IPS-NIHi7 (cell line): ENCODE data around the gene ADH6.
"Not testable (repeated sequence)": the region's sequence is repeated elsewhere in the genome, so short reads cannot be mapped to it uniquely, and the experiment has no call there.

ENCODE experiments used
- DNase-seq: peaks from one replicate; pipeline ENCODE4 v3.0.0; 2012; ENCODE audit warnings: mixed read lengths; ENCODE audit errors: extremely low spot score

Gene ADH6

GRCh38 chr4:99219072-99219471 is at the start of gene ADH6:
Gene ADH6 (minus strand): TSS chr4:99219246. CDS start chr4:99219152, 94 bp downstream.
- DNase-seq = no peak

DNA sequence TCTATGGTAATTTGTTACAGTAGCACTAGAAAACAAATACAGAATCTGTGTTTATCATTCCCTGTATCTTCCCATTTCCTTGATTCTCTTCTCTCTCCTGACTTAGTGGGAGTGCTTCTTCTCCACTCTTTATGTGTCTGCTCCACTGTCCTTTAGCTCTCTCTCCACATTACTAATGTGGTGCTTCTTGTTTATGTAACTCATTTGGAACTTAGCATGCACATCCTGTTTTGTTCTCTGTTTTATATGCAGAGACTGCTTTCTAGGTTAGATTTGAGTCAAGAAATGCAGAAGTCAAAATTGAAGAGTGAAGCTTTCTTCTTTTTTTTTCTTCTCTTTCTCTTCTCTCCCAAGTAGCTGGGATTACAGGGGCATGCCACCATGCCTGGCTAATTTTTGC is 45.9 kb upstream of the ADH6 start:
- DNase-seq = no peak

- DNase-seq = no peak
These were observed 33.7 kb upstream of the ADH6 start for GRCh38 chr4:99252746-99253145.

- no peak for DNase-seq
These were observed 29.7 kb upstream of the ADH6 start for GRCh38 chr4:99248714-99249113.

GRCh38 chr4:99235955-99236354 is 16.9 kb upstream of the ADH6 start:
- DNase-seq = no peak

- no peak for DNase-seq
These were observed 15.4 kb upstream of the ADH6 start for GRCh38 chr4:99234331-99235010.

DNA sequence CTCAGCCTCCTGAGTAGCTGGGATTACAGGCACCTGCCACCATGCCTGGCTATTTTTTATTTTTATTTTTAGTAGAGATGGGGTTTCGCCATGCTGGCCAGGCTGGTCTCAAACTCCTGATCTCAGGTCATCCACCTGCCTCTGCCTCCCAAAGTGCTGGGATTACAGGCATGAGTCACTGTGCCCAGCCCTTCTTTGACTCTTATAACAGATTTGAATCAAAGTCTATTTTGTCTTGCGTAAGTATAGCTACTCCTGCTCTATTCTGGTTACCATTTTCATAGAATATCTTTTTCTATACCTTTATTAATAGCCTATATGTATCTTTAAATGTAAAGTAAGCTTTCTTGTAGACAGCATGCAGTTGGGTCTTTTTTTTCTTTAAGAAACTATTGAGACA is 14.4 kb upstream of the ADH6 start:
- not testable (repeated sequence) for DNase-seq

GRCh38 chr4:99228706-99229105 is 9.7 kb upstream of the ADH6 start:
- DNase-seq = not testable (repeated sequence)

GRCh38 chr4:99227646-99228045 is 8.6 kb upstream of the ADH6 start:
- DNase-seq = not testable (repeated sequence)

DNA sequence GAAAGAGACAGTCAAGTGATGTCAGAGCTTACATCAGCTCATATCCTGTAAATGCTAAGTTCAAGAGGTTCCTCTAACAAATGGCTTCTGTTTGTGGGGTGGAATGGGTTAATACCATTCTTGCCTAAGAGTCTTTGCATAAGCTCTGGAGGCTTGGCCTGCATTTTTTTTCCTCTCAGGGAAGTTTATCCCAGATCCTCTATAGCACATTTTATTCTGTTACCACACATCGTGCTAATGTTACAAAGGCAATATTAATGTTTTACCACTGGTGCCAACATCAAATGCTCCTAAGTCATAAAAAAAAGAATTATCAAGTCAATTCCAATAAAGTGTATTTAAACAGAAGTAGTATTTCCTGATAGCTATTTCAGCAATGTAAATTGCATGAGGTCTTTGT is 2.9 kb upstream of the ADH6 start:
- DNase-seq = peak; percentile 18

DNA sequence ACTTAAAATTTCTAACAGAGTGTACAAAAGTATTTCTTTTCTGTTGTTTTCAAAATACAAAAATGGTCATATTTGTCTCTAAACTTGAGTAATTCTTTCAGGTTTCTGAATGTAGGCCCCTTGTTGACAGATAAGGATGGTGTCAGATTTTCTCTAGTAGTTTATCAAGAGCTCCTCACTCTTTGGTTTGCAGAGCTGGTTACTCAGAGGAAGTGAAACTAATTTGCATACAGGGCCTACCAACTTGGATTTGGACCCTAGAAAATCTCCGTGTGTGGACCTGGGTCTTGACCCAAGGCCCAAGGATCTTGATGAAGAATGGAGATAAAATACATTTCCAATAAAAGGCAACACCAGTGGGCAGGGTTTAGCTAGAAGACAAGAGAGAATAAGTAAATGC is 433 bp upstream of the ADH6 start:
- DNase-seq = no peak

DNA sequence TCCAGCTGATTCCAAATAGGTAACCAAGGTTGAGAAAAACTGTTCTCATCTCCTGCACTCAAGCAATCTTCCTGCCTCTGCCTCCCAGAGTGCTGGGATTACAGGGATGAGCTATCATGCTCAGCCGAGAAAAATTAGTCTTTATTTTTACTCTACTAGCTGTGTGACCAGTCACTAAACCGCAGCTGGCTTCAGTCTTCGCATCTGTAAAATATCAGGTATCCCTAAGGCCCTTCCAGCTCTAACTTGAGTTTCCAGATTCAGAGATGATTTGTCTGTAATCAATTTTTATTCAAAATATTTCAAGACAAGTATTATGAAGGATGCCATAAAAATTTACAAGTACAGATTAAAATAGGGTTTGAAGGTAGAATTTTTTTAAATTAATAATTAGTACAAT is 3.5 kb downstream of the ADH6 start:
- no peak for DNase-seq

DNA sequence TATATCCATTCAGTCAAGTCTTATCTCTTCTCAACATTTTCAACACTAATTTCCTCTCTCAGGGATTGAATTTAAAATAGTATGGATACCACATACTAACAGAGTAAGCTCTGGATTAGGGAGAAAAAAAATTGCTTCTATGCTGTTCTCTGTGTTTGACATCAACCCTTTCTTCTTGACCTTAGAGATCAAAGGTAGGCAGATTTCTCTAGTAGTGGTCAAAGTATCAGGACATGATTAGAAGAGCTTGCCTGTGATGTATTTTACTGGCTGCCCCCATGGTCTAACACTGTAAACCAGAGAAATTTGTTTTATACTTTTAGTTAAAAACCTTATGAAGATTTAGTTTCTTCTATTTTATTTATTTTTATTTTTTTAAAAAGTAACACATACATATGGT is 8.3 kb downstream of the ADH6 start:
- no peak for DNase-seq

GRCh38 chr4:99209671-99210070 is 9.4 kb downstream of the ADH6 start:
- no peak for DNase-seq

DNA sequence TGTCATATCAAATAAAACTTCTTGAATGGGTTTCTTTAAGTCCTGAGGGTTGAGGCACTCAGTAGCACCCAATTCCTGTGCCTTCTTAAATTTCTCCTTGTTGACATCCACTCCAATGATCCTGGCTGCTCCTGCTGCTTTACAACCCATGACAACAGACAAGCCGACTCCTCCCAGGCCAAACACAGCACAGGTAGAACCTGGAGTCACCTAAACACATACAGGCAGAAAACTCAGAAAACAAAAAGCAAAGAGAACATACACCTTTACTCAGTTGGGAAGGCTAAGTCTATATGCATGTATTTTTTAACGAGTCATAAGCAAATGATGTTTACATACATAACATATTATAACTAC is 10.3 kb downstream of the ADH6 start:
- DNase-seq = peak; percentile 15

DNA sequence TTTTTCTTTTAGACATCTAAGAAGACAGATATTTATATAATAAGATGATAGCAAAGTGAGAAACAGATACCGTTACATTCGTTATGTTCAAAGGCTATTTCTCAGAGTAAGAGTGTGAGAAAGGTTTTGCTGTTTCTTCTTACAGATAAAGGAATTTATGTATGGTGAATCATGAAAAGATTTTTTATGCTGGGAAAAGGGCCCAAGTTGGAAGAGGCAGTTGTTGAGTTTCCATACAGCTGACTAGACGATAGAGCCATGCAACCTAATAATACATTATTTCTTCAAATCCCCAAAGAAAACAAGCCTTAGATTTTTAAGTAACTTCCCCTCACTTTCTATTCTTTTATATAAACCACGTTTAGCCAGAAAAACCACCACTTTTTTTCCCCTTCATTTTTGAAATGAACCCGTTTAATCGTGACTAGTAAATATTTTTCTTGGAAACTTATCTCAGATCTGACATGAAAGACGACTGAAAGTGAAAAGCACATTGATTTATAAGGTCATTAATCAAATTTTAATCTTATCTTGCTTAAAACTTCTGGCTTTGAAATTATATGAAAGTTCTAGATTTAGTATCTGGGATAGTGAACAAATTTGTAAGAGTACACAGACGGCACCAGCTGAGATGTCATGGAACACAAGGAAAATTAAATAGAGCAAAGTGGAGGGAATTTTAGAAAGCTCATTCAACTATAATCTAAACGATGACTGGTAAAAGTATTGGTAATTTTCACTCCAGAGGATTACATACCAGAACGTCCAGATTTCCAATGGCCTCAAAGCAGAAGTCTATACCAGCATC is 10.9 kb downstream of the ADH6 start:
- no peak for DNase-seq

DNA sequence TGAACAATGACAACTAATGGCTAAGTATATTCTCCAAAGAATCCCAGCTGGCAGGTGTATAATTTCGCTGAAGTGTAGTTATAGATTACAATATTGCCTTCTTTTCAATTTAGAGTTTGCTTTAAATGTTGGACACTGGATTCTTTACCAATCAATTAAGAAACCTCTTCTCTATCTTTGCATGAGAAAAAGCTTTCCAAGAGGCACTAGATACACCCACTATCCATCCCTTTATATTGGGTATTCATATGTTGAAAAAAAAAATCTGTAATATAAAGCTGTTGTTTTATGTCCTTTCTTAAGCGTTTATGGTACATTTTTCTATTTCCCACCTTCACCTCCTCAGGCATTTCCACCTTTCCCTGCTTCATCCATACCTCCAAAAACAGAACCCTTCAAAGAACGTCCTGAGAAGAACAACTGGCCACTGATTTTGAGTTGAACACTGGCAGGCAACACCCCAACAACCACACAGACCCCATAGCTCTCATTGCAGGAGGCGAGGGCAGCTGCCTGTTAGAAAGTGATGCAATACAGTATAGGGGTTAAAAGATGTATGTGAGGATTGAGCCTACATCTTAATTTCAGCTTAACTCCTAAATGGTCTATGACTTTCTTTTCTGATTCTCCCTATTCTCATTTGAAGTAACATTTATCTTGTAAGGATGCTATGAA is 11.8 kb downstream of the ADH6 start:
- DNase-seq = no peak

- peak; percentile 27 for DNase-seq
These were observed 13.7 kb downstream of the ADH6 start for GRCh38 chr4:99205153-99205979.

GRCh38 chr4:99202536-99202935 is 16.5 kb downstream of the ADH6 start:
- DNase-seq = no peak

DNA sequence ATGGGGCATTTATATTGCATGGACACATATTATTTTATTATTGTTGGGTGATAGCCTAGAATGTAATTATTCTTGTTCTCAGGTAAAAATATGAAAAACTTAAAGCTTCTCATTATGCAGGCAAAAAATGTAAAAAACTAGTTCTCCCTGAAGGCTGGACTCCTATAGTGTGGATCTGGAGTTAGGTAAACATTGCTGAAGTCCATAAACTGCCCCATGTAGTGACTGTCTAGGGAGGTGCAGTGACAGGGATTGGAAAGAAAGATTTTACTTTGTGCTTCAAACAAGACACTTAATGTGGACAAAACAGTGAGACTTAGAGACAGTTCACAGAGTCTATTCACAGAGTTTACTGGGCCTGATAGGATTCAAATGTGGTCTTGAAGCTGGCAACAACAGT is 17.0 kb downstream of the ADH6 start:
- no peak for DNase-seq

GRCh38 chr4:99201690-99202089 is 17.4 kb downstream of the ADH6 start:
- no peak for DNase-seq

DNA sequence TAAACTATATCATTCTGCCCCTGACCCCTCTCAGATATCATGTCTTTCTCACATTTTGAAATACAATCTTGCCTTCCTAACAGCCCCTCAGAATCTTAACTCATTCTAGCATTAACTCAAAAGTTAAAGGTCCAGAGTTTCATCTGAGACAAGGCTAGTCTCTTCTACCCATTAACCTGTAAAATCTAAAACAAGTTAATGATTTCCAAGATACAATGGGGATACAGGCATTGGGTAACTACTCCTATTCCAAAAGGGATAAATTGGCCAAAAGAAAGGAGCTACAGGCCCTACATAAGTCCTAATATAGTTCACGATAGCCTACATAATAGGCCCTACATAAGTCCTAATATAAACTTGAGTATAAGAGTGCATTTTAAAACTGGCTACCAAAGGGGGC is 18.9 kb downstream of the ADH6 start:
- no peak for DNase-seq
